HepG2 (cell line): ENCODE data around the gene CHPF. TPM values are rescaled to one million over a fixed set of nuclear protein-coding genes. Genes with fewer than 3 reads are reported as not detected.

Source experiments
- ATAC-seq: fragments of 200-7000 bp; cut with Tn5 transposase; 3 replicates; pipeline ENCODE4 v1.9.1; 2020; ENCODE audit warnings: mild to moderate bottlenecking, moderate library complexity
- BruUV-seq: library from RNA; stranded (reverse); fragments of 400-500 nt; replicated peaks from 2 replicates; lab custom pipeline; 2021; lab: Mats Ljungman, UMichigan
- CTCF ChIA-PET: fragments of 300-600 bp; formaldehyde crosslinking; extraction: SDS; loops from one replicate; lab custom pipeline; 2021; ENCODE audit warnings: low total read pairs, inconsistent platforms, low intra/inter-chr PET ratio; lab: Yijun Ruan, JAX
- POLR2A ChIA-PET: fragments of 350-600 bp; sonication (Branson Sonifier 250); formaldehyde crosslinking; loops from one replicate; lab custom pipeline; 2020; ENCODE audit warnings: antibody characterized with exemption, inconsistent platforms; lab: Yijun Ruan, JAX
- DNase-seq: peaks from one replicate; pipeline ENCODE4 v3.0.0-alpha.2; 2015; ENCODE audit warnings: low spot score
- FAIRE-seq: peaks from 3 replicates; lab custom pipeline; 2011; peaks lifted over from hg19 to GRCh38; lab: Jason Lieb, UNC
- H2AFZ ChIP-seq: one replicate; pipeline ENCODE4 v1.6.1; 2011; ENCODE audit warnings: low read length, inconsistent platforms
- H3K27ac ChIP-seq: fragments of 300-600 bp; 3 replicates; pipeline ENCODE4 v1.8.0; 2011; ENCODE audit warnings: mixed run types, mild to moderate bottlenecking, mixed read lengths, low read length, inconsistent platforms; ENCODE audit not compliant: insufficient read depth; ENCODE audit errors: extremely low read length
- H3K27me3 ChIP-seq, 2 experiments: fragments of 200-600 bp in 1 of 2; 2 replicates in 1 of 2; 3 replicates in 1 of 2; pipeline versions ENCODE4 v1.6.0 to v1.8.0; 2011; ENCODE audit warnings: low read length in 2 of 2, mild to moderate bottlenecking in 2 of 2, moderate library complexity in 2 of 2, inconsistent platforms in 1 of 2; ENCODE audit not compliant: insufficient read depth in 2 of 2, control insufficient read depth in 1 of 2
- H3K36me3 ChIP-seq, 2 experiments: fragments of 200-600 bp in 1 of 2; replicated peaks in 1 of 2; 2 replicates in 1 of 2; 3 replicates in 1 of 2; pipeline versions ENCODE4 v1.5.1 to v1.8.0; 2011; ENCODE audit warnings: low read length in 2 of 2, inconsistent platforms in 1 of 2; ENCODE audit not compliant: insufficient read depth in 2 of 2, control insufficient read depth in 1 of 2
- H3K4me1 ChIP-seq: 2 replicates; pipeline ENCODE4 v1.5.1; 2012; ENCODE audit warnings: low read length, inconsistent platforms; ENCODE audit not compliant: insufficient read depth
- H3K4me2 ChIP-seq: 2 replicates; pipeline ENCODE4 v1.6.0; 2011; ENCODE audit warnings: low read depth, low read length, inconsistent platforms
- H3K4me3 ChIP-seq, 3 experiments: fragments of 200-600 bp in 1 of 3; sonication (generic), shearing (Covaris generic) in 1 of 3; replicated peaks in 1 of 3; 2 replicates each; pipeline ENCODE4 v1.5.1; 2011 to 2016; ENCODE audit warnings: low read length in 3 of 3, inconsistent platforms in 2 of 3, low read depth in 2 of 3, mild to moderate bottlenecking in 2 of 3, control low read depth in 1 of 3, mixed read lengths in 1 of 3; ENCODE audit not compliant: insufficient read depth in 1 of 3
- H3K79me2 ChIP-seq: one replicate; pipeline ENCODE4 v1.6.1; 2011; ENCODE audit warnings: low read length, inconsistent platforms; ENCODE audit not compliant: insufficient read depth
- H3K9ac ChIP-seq: 2 replicates; pipeline ENCODE4 v1.6.0; 2011; ENCODE audit warnings: mild to moderate bottlenecking, low read depth, low read length, inconsistent platforms; ENCODE audit not compliant: insufficient read depth
- H3K9me3 ChIP-seq: 2 replicates; pipeline ENCODE4 v1.5.1; 2012; ENCODE audit warnings: mild to moderate bottlenecking, low read length
- H4K20me1 ChIP-seq: 2 replicates; pipeline ENCODE4 v1.6.0; 2011; ENCODE audit warnings: inconsistent platforms, mild to moderate bottlenecking, low read length, moderate library complexity; ENCODE audit not compliant: insufficient read depth
- HNRNPK ChIP-seq: fragments of 200-400 bp; formaldehyde crosslinking; IDR thresholded peaks from 2 replicates; pipeline ENCODE4 v1.6.1; 2018; ENCODE audit warnings: low read length, low read depth, moderate library complexity, mild to moderate bottlenecking; ENCODE audit not compliant: poor library complexity, severe bottlenecking
- HNRNPUL1 ChIP-seq: fragments of 200-400 bp; formaldehyde crosslinking; IDR thresholded peaks from 2 replicates; pipeline ENCODE4 v1.6.1; 2017; ENCODE audit warnings: low read depth, mild to moderate bottlenecking, low read length, moderate library complexity
- NR3C1 ChIP-seq: sonication (generic); formaldehyde crosslinking; IDR thresholded peaks from 2 replicates; pipeline ENCODE4 v1.4.0; 2020; ENCODE audit warnings: missing genetic modification reagents
- REPIN1 ChIP-seq: sonication (generic); formaldehyde crosslinking; IDR thresholded peaks from 2 replicates; pipeline ENCODE4 v1.8.0; 2022; ENCODE audit warnings: missing genetic modification reagents, low read depth, mild to moderate bottlenecking, borderline replicate concordance
- SRF ChIP-seq: IDR thresholded peaks from 2 replicates; pipeline ENCODE4 v1.6.1; 2011; ENCODE audit warnings: mild to moderate bottlenecking, low read depth, low read length, moderate library complexity
- SYNCRIP ChIP-seq: fragments of 200-400 bp; formaldehyde crosslinking; IDR thresholded peaks from 2 replicates; pipeline ENCODE4 v1.6.1; 2018; ENCODE audit warnings: mild to moderate bottlenecking, low read depth, low read length; ENCODE audit not compliant: insufficient read depth
- ZFP36L1 ChIP-seq: sonication (generic); formaldehyde crosslinking; IDR thresholded peaks from 2 replicates; pipeline ENCODE4 v1.8.0; 2022; ENCODE audit warnings: mild to moderate bottlenecking, missing genetic modification reagents, moderate library complexity
- ZNF101 ChIP-seq: sonication (generic); formaldehyde crosslinking; IDR thresholded peaks from 2 replicates; pipeline ENCODE4 v1.4.0; 2020; ENCODE audit warnings: mild to moderate bottlenecking, low read depth, missing genetic modification reagents, borderline replicate concordance
- ZNF136 ChIP-seq: sonication (generic); formaldehyde crosslinking; IDR thresholded peaks from 2 replicates; pipeline ENCODE4 v1.8.1; 2022; ENCODE audit warnings: low read depth, mild to moderate bottlenecking, moderate library complexity, missing genetic modification reagents
- ZNF264 ChIP-seq: sonication (generic); formaldehyde crosslinking; IDR thresholded peaks from 2 replicates; pipeline ENCODE4 v1.4.0; 2020; ENCODE audit warnings: missing genetic modification reagents
- ZNF343 ChIP-seq: sonication (generic); formaldehyde crosslinking; IDR thresholded peaks from 2 replicates; pipeline ENCODE4 v1.4.0; 2020; ENCODE audit warnings: mild to moderate bottlenecking, missing genetic modification reagents
- ZNF564 ChIP-seq: sonication (generic); formaldehyde crosslinking; IDR thresholded peaks from 2 replicates; pipeline ENCODE4 v1.8.1; 2023; ENCODE audit warnings: mild to moderate bottlenecking, missing genetic modification reagents
- ZNF605 ChIP-seq: sonication (generic); formaldehyde crosslinking; IDR thresholded peaks from 2 replicates; pipeline ENCODE4 v1.8.0; 2022; ENCODE audit warnings: mild to moderate bottlenecking, missing genetic modification reagents
- ZNF703 ChIP-seq: sonication (generic); formaldehyde crosslinking; IDR thresholded peaks from 2 replicates; pipeline ENCODE4 v1.5.1; 2020; ENCODE audit warnings: missing genetic modification reagents, mild to moderate bottlenecking, moderate library complexity, borderline replicate concordance
- ZNF790 ChIP-seq: sonication (generic); formaldehyde crosslinking; IDR thresholded peaks from 2 replicates; pipeline ENCODE4 v1.8.0; 2022; ENCODE audit warnings: missing genetic modification reagents, mild to moderate bottlenecking, borderline replicate concordance
- ZNF841 ChIP-seq: sonication (generic); formaldehyde crosslinking; IDR thresholded peaks from 2 replicates; pipeline ENCODE4 v1.8.1; 2023; ENCODE audit warnings: missing genetic modification reagents, borderline replicate concordance
- WGBS: methylation state at CpG from one replicate; pipeline ENCODE4 v1.1.6; 2017; ENCODE audit warnings: low lambda C conversion rate; 5-methylcytosine and 5-hydroxymethylcytosine counted together
- in situ Hi-C: cut with HindIII; loops from 2 replicates; pipeline ENCODE4 v1.10.0; 2017; ENCODE audit warnings: low pct_unique_long_range_greater_than_20kb; ENCODE audit not compliant: extremely low pct_ligation_motif_present
- intact Hi-C: fragments of 100-400 bp; cut with micrococcal nuclease; formaldehyde crosslinking; loops from one replicate; pipeline ENCODE4 v1.10.0; 2022; ENCODE audit not compliant: unreplicated experiment
- polyA plus RNA-seq, 8 experiments: library from polyadenylated mRNA; depleted of rRNA in 3 of 8; stranded (reverse) in 7 of 8; unstranded in 1 of 8; fragments of >200 nt; fragmentation: Illumina TruSeq in 4 of 8; extraction: Trizol in 4 of 8; gene quantifications; 2 replicates each; pipeline versions ENCODE4 v1.2.1 to v1.2.3, GENCODE V29; 2011 to 2016; ENCODE audit warnings: low read depth in 4 of 8, missing spikeins in 1 of 8, mixed read lengths in 1 of 8; ENCODE audit not compliant: insufficient read depth in 1 of 8
- total RNA-seq, 5 experiments: library from RNA; depleted of rRNA; stranded (reverse); fragments of >200 nt; fragmentation: Illumina TruSeq; extraction: Trizol; gene quantifications; 2 replicates each; pipeline ENCODE4 v1.2.3, GENCODE V29; 2016; ENCODE audit warnings: low read depth in 1 of 5
- TF ChIP-seq, protein P1 (sequence below): sonication (generic); formaldehyde crosslinking; conservative IDR thresholded peaks from 2 replicates; pipeline ENCODE4 v1.5.0; 2020; ENCODE audit warnings: missing genetic modification reagents
- TF ChIP-seq, protein P2 (sequence below): IDR thresholded peaks from 2 replicates; pipeline ENCODE4 v1.6.1; 2016; ENCODE audit warnings: missing biosample characterization, missing genetic modification reagents, low read depth
- TF ChIP-seq, protein P3 (sequence below): sonication (generic); formaldehyde crosslinking; IDR thresholded peaks from 2 replicates; pipeline ENCODE4 v1.8.1; 2023; ENCODE audit warnings: mild to moderate bottlenecking, missing genetic modification reagents
- TF ChIP-seq, protein P4 (sequence below): IDR thresholded peaks from 2 replicates; pipeline ENCODE4 v1.6.1; 2016; ENCODE audit warnings: low read depth, control low read depth

Gene CHPF
- total and polyA plus RNA-seq, 2 of the 13 experiments (the other 11 are each of a cell fraction or from before 2014, with no cell fraction given) = 79.6 to 111 TPM

DNA sequence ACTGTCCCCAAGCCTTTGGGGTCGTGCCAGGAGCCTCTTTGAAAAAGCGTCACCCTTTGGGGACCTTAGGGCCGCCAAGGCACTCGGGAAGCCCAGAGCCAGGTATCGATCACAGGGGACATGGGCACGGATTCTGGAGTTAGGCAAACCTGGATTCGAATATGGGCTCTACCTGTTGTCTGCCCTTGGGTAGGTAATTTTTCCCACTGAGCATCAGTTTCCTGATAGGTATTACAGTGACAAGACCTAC, 9.5 kb upstream of the CHPF start:
- no peak for DNase-seq
- H3K36me3 ChIP-seq = peaks cover 6 to 18% of the 10 kb centered on the region in 2 experiments; a peak in 3 of 5 replicates
- no peaks in the 10 kb centered on the region for H3K79me2 ChIP-seq
- in situ Hi-C loops = no loop called here
- H3K4me3 ChIP-seq = peak overlapping the region; percentile 71 to 79 (median 73); a peak in 5 of 6 replicates
- WGBS = 19% methylated on average over 7 of the region's 7 CpGs
- peaks cover 22% of the 10 kb centered on the region for H3K4me1 ChIP-seq
- no peak for ATAC-seq
- H3K9me3 ChIP-seq = no peaks in the 10 kb centered on the region
- FAIRE-seq = no peak
- no TSS peak for BruUV-seq
- ChIA-PET CTCF (interaction anchor here (2.4 kb wide), 1 partner anchor 12 kb away, joined by 9 read pairs; no protein-coding TSS in a partner anchor), POLR2A (interaction anchor here (0.9 to 3.3 kb wide), 10 partner anchors 8 to 165 kb away, joined by 3 to 28 read pairs (median 10); partner anchors contain the start of genes CHPF, DNPEP, GMPPA and INHA)
- H2AFZ ChIP-seq = no peak overlapping the region
- H3K4me2 ChIP-seq = peak overlapping the region; percentile 90
- H3K27me3 ChIP-seq = no peaks in the 10 kb centered on the region
- intact Hi-C loops = no loop called here
- peak overlapping the region; percentile 60 for H3K9ac ChIP-seq
- H4K20me1 ChIP-seq = no peaks in the 10 kb centered on the region
- no peak overlapping the region for H3K27ac ChIP-seq
- TF ChIP-seq ZNF564 (no peak), ZNF101 (CRISPR knock-in tag) (no peak), HNRNPUL1 (no peak), ZNF343 (CRISPR knock-in tag) (0 out of 2 replicates have a peak, but pooled peaks have one; percentile 16), ZNF703 (CRISPR knock-in tag) (0 out of 2 replicates have a peak, but pooled peaks have one; percentile 56), HNRNPK (no peak), SRF (no peak), ZNF136 (CRISPR knock-in tag) (no peak), NR3C1 (CRISPR knock-in tag) (no peak), ZNF264 (CRISPR knock-in tag) (no peak), ZNF605 (no peak; the same call in 1 of the 2 replicates), SYNCRIP (no peak), ZFP36L1 (CRISPR knock-in tag) (no peak), ZNF790 (CRISPR knock-in tag) (no peak), ZNF841 (CRISPR knock-in tag) (no peak), REPIN1 (CRISPR knock-in tag) (no peak)
- TF ChIP-seq, protein P1, sequence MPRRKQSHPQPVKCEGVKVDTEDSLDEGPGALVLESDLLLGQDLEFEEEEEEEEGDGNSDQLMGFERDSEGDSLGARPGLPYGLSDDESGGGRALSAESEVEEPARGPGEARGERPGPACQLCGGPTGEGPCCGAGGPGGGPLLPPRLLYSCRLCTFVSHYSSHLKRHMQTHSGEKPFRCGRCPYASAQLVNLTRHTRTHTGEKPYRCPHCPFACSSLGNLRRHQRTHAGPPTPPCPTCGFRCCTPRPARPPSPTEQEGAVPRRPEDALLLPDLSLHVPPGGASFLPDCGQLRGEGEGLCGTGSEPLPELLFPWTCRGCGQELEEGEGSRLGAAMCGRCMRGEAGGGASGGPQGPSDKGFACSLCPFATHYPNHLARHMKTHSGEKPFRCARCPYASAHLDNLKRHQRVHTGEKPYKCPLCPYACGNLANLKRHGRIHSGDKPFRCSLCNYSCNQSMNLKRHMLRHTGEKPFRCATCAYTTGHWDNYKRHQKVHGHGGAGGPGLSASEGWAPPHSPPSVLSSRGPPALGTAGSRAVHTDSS (CRISPR knock-in tag) = no peak
- TF ChIP-seq, protein P2, sequence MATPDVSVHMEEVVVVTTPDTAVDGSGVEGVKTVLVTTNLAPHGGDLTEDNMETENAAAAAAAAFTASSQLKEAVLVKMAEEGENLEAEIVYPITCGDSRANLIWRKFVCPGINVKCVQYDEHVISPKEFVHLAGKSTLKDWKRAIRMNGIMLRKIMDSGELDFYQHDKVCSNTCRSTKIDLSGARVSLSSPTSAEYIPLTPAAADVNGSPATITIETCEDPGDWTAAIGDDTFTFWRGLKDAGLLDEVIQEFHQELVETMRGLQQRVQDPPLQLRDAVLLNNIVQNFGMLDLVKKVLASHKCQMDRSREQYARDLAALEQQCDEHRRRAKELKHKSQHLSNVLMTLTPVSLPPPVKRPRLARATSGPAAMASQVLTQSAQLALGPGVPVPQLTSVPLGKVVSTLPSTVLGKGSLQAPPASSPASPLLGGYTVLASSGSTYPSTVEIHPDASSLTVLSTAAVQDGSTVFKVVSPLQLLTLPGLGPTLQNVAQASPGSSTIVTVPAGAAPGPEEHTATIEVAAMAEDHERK = no peak
- TF ChIP-seq, protein P3, sequence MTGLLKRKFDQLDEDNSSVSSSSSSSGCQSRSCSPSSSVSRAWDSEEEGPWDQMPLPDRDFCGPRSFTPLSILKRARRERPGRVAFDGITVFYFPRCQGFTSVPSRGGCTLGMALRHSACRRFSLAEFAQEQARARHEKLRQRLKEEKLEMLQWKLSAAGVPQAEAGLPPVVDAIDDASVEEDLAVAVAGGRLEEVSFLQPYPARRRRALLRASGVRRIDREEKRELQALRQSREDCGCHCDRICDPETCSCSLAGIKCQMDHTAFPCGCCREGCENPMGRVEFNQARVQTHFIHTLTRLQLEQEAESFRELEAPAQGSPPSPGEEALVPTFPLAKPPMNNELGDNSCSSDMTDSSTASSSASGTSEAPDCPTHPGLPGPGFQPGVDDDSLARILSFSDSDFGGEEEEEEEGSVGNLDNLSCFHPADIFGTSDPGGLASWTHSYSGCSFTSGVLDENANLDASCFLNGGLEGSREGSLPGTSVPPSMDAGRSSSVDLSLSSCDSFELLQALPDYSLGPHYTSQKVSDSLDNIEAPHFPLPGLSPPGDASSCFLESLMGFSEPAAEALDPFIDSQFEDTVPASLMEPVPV (CRISPR knock-in tag) = no peak
- TF ChIP-seq, protein P4, sequence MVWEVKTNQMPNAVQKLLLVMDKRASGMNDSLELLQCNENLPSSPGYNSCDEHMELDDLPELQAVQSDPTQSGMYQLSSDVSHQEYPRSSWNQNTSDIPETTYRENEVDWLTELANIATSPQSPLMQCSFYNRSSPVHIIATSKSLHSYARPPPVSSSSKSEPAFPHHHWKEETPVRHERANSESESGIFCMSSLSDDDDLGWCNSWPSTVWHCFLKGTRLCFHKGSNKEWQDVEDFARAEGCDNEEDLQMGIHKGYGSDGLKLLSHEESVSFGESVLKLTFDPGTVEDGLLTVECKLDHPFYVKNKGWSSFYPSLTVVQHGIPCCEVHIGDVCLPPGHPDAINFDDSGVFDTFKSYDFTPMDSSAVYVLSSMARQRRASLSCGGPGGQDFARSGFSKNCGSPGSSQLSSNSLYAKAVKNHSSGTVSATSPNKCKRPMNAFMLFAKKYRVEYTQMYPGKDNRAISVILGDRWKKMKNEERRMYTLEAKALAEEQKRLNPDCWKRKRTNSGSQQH = 0 out of 2 replicates have a peak, but pooled peaks have one; percentile 15
